Sigmoid colon (tissue), 7 donors: ENCODE results near the gene HECTD1. TPM values are rescaled to one million over a fixed set of nuclear protein-coding genes. Genes with fewer than 3 reads are reported as not detected.
A peak's percentile ranks its signal among the peaks of the same experiment; 100 is the strongest.
"Not testable (repeated sequence)": the region's sequence is repeated elsewhere in the genome, so short reads cannot be mapped to it uniquely, and the experiment has no call there.

Source experiments
- DNase-seq: peaks from one replicate; pipeline ENCODE4 v3.0.0-alpha.2; 2019
- H3K27ac ChIP-seq, 4 donors: fragments of 200-600 bp; sonication (generic); one replicate each; pipeline ENCODE4 v1.5.1; 2016 to 2019; ENCODE audit warnings: mild to moderate bottlenecking in 1 of 4
- H3K27me3 ChIP-seq, 3 donors: fragments of 200-600 bp; sonication (generic); one replicate each; pipeline ENCODE4 v1.5.1; 2019; ENCODE audit warnings: mild to moderate bottlenecking in 1 of 3
- H3K36me3 ChIP-seq, 4 donors: fragments of 200-600 bp; sonication (generic); one replicate each; pipeline ENCODE4 v1.5.1; 2016 to 2019
- H3K4me1 ChIP-seq, 4 donors: fragments of 200-600 bp; sonication (generic); one replicate each; pipeline ENCODE4 v1.5.1; 2017 to 2019
- H3K4me3 ChIP-seq, 4 donors: fragments of 200-600 bp; sonication (generic); one replicate each; pipeline ENCODE4 v1.5.1; 2017 to 2019; ENCODE audit warnings: mild to moderate bottlenecking in 2 of 4, moderate library complexity in 1 of 4
- H3K9me3 ChIP-seq, 4 donors: fragments of 200-600 bp in 3 of 4; sonication (generic) in 3 of 4; one replicate each; pipeline versions ENCODE4 v1.5.1 to v1.6.1; 2013 to 2019
- CTCF ChIP-seq, 4 experiments: fragments of 450-650 bp in 3 of 4; fragments of 200-600 bp in 1 of 4; IDR thresholded peaks; one replicate each; pipeline ENCODE4 v1.5.1; 2016 to 2019; ENCODE audit warnings: antibody characterized with exemption in 4 of 4, mild to moderate bottlenecking in 3 of 4, moderate library complexity in 2 of 4
- EP300 ChIP-seq, 4 donors: sonication (generic); formaldehyde crosslinking; IDR thresholded peaks; one replicate each; pipeline ENCODE4 v1.6.1; 2017; ENCODE audit warnings: antibody characterized with exemption in 4 of 4
- POLR2A ChIP-seq, 2 donors: fragments of 450-650 bp; IDR thresholded peaks; one replicate each; pipeline ENCODE4 v1.6.1; 2016; ENCODE audit warnings: antibody characterized with exemption in 2 of 2, mild to moderate bottlenecking in 2 of 2, moderate library complexity in 2 of 2
- POLR2AphosphoS5 ChIP-seq, 4 donors: sonication (generic); formaldehyde crosslinking; IDR thresholded peaks; one replicate each; pipeline ENCODE4 v1.6.1; 2017; ENCODE audit warnings: antibody characterized with exemption in 4 of 4
- WGBS, 2 donors: extraction: QIAGEN DNeasy Blood & Tissue Kit; methylation state at CpG; one replicate each; pipeline ENCODE4 v1.1.7; 2013; 5-methylcytosine and 5-hydroxymethylcytosine counted together
- intact Hi-C: fragments of 100-400 bp; cut with DNase I; formaldehyde crosslinking; loops from one replicate; pipeline ENCODE4 v1.15.1; 2023
- polyA plus RNA-seq, 3 donors: library from polyadenylated mRNA; stranded (reverse); fragments of 200-250 nt; gene quantifications; one replicate each; pipeline ENCODE4 v1.2.3, GENCODE V29; 2013
- total RNA-seq, 4 donors: library from RNA; depleted of rRNA; stranded (reverse); fragments of >200 nt; gene quantifications; one replicate each; pipeline ENCODE4 v1.1.0, GENCODE V29; 2016
- donor health status: healthy with polysubstance abuse.
- donor health status: Bipolar disorder and iron deficiency.
- donor health status: healthy.

HECTD1 gene
- total and polyA plus RNA-seq, 7 donors = 30.0 to 186 (median 152) TPM

- no peak for DNase-seq
- Histone ChIP-seq H3K27ac (no peak overlapping the region), H3K36me3 (peaks cover 0 to 32% (median 0%) of the 10 kb centered on the region in 4 donors), H3K4me1 (peaks cover 0 to 10% (median 5%) of the 10 kb centered on the region in 4 donors), H3K9me3 (no peaks in the 10 kb centered on the region), H3K27me3 (no peaks in the 10 kb centered on the region), H3K4me3 (no peak overlapping the region)
- 92 to 97% methylated on average over 2 of the region's 2 CpGs for WGBS, 2 donors
- intact Hi-C loops = no loop called here
- TF ChIP-seq POLR2AphosphoS5 (IDR thresholded peaks at IDR 0.05) = no peak
- TF ChIP-seq POLR2A (IDR thresholded peaks at IDR 0.05) = no peak
- no peak for TF ChIP-seq CTCF (IDR thresholded peaks at IDR 0.05)
- no peak for TF ChIP-seq EP300 (IDR thresholded peaks at IDR 0.05)
Measured at GRCh38 chr14:31071151-31071550, 136.4 kb downstream of the HECTD1 start.

DNA sequence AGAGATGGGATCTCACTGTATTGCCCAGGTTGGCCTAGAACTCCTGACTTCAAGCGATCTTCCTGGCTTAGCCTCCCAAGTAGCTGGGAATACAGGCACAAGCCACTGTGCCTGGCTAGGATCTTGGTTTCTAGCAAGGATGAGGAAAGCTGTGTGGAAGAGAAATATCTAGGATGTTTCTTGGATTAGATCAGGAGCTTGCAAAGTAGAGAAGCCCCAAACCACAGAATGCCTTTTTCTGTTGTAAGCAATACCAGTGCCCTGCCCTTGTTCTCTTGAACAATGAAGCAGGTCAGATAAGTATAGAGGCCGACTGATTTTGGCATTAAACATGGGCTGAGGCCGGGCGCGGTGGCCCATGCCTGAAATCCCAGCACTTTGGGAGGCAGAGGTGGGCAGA lies 137.2 kb downstream of the HECTD1 start:
- intact Hi-C loops = no loop called here
- Histone ChIP-seq H3K4me1 (peaks cover 0 to 10% (median 5%) of the 10 kb centered on the region in 4 donors), H3K27me3 (no peaks in the 10 kb centered on the region), H3K27ac (no peak overlapping the region), H3K9me3 (no peaks in the 10 kb centered on the region), H3K36me3 (peaks cover 0 to 32% (median 0%) of the 10 kb centered on the region in 4 donors), H3K4me3 (no peak overlapping the region)
- no peak for DNase-seq
- TF ChIP-seq EP300 (IDR thresholded peaks at IDR 0.05) = no peak
- TF ChIP-seq POLR2AphosphoS5 (IDR thresholded peaks at IDR 0.05) = no peak
- no peak for TF ChIP-seq CTCF (IDR thresholded peaks at IDR 0.05)
- no peak for TF ChIP-seq POLR2A (IDR thresholded peaks at IDR 0.05)
- WGBS, 2 donors = 94 to 96% methylated on average over 5 of the region's 5 CpGs

DNA sequence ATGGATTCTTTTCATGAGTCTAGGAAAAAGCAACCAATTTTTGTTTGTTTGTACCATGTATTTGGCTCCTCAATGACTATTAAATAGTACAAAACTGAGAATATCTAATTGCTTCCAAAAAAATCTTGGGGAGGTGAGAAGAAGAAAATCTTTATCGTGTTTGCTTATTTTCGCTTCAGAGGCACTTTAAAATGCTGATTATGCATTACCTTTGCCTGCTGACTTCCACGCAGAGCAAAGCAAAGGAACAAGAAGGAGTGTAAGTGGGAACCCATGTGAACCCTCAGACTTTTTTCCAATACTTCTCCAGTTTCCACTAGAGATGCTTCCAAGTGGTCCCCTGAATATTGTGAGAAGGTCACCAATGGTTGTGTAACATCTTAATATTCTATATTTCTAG lies 138.2 kb downstream of the HECTD1 start:
- H3K9me3 ChIP-seq = no peaks in the 10 kb centered on the region
- H3K36me3 ChIP-seq = peaks cover 0 to 25% (median 0%) of the 10 kb centered on the region in 4 donors
- no peak overlapping the region for H3K4me3 ChIP-seq
- 95% methylated on average over 3 of the region's 3 CpGs for WGBS, 2 donors
- intact Hi-C loops = no loop called here
- H3K4me1 ChIP-seq = peaks cover 0 to 10% (median 5%) of the 10 kb centered on the region in 4 donors
- no peaks in the 10 kb centered on the region for H3K27me3 ChIP-seq
- no peak overlapping the region for H3K27ac ChIP-seq
- DNase-seq = no peak
- TF ChIP-seq POLR2AphosphoS5 (IDR thresholded peaks at IDR 0.05) (no peak), EP300 (IDR thresholded peaks at IDR 0.05) (no peak), CTCF (IDR thresholded peaks at IDR 0.05) (no peak), POLR2A (IDR thresholded peaks at IDR 0.05) (no peak)

DNA sequence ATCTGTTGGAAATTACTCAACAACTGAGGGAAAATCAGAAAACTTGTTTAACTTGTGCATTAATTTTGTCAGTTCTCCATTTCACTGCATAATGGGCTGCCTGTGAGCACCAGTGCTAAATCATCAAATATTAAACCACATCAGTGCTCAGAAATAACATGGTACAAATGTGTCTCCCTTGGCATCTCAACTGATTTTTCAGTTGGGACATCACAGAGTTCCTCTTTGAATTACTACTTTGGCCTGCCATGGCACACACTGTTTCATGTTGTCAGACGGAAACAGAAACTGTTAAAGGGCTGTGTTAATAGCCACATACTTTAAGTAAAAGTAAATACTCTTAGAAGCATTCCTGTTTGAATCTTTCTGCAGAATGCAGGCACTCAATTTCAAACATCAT lies 139.4 kb downstream of the HECTD1 start:
- no peaks in the 10 kb centered on the region for H3K9me3 ChIP-seq
- H3K27me3 ChIP-seq = no peaks in the 10 kb centered on the region
- no peak for DNase-seq
- TF ChIP-seq POLR2A (IDR thresholded peaks at IDR 0.05) = no peak
- no peak for TF ChIP-seq EP300 (IDR thresholded peaks at IDR 0.05)
- no peak for TF ChIP-seq POLR2AphosphoS5 (IDR thresholded peaks at IDR 0.05)
- TF ChIP-seq CTCF (IDR thresholded peaks at IDR 0.05) = no peak
- H3K4me1 ChIP-seq = peaks cover 0 to 10% (median 5%) of the 10 kb centered on the region in 4 donors
- WGBS, 2 donors = 62 to 75% methylated on average over 1 of the region's 1 CpG
- intact Hi-C loops = no loop called here
- H3K4me3 ChIP-seq = no peak overlapping the region
- H3K27ac ChIP-seq = peak overlapping the region in 2 of 4 donors; percentile 2 to 19
- H3K36me3 ChIP-seq = peaks cover 0 to 18% (median 0%) of the 10 kb centered on the region in 4 donors

DNA sequence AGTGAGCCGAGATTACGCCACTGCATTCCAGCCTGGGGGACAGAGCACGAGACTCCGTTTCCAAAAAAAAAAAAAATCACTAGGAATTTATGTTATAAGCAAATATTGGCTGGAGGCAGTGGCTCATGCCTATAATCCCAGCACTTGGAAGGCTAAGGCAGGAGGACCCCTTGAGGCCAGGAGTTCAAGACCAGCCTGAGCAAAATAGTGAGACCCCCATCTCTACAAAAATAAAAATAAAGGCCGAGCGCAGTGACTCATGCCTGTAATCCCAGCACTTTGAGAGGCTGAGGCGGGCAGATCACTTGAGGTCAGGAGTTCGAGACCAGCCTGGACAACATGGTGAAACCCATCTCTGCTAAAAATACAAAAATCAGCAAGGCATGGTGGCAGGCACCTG lies 144.7 kb downstream of the HECTD1 start:
- intact Hi-C loops, H3K9me3 ChIP-seq, H3K36me3 ChIP-seq, H3K27me3 ChIP-seq, H3K4me3 ChIP-seq, DNase-seq, H3K27ac ChIP-seq: not testable (repeated sequence)
- 91 to 93% methylated on average over 8 of the region's 8 CpGs for WGBS, 2 donors
- peaks cover 0 to 11% (median 5%) of the 10 kb centered on the region in 4 donors for H3K4me1 ChIP-seq
